DND-41 (cell line): Measurements from ENCODE around the gene BYSL.
A peak's percentile ranks its signal among the peaks of the same experiment; 100 is the strongest.

Experiments
- ATAC-seq: fragments of 200-7000 bp; cut with Tn5 transposase; 3 replicates; pipeline ENCODE4 v1.9.1; 2021; ENCODE audit warnings: low read depth; ENCODE audit not compliant: insufficient read depth
- DNase-seq: peaks from one replicate; pipeline ENCODE4 v3.0.0-alpha.2; 2020
- H2AFZ ChIP-seq: 2 replicates; pipeline ENCODE4 v1.6.0; 2012; ENCODE audit warnings: low read depth, low read length
- H3K27ac ChIP-seq: 2 replicates; pipeline ENCODE4 v1.5.1; 2012; ENCODE audit warnings: low read length, inconsistent platforms
- H3K27me3 ChIP-seq: fragments of 200-600 bp; sonication (generic); 2 replicates; pipeline ENCODE4 v1.6.0; 2012; ENCODE audit warnings: low read length, mild to moderate bottlenecking, inconsistent platforms; ENCODE audit not compliant: insufficient read depth, poor library complexity
- H3K36me3 ChIP-seq: 2 replicates; pipeline ENCODE4 v1.5.1; 2012; ENCODE audit warnings: low read length, inconsistent platforms; ENCODE audit not compliant: insufficient read depth
- H3K4me1 ChIP-seq: 2 replicates; pipeline ENCODE4 v1.5.1; 2012; ENCODE audit warnings: mild to moderate bottlenecking, low read length; ENCODE audit not compliant: insufficient read depth
- H3K4me2 ChIP-seq: 2 replicates; pipeline ENCODE4 v1.6.0; 2012; ENCODE audit warnings: mild to moderate bottlenecking, moderate library complexity, low read length, inconsistent platforms; ENCODE audit not compliant: insufficient read depth
- H3K4me3 ChIP-seq, 2 experiments: fragments of 200-600 bp in 1 of 2; shearing (Covaris generic) in 1 of 2; 2 replicates each; pipeline ENCODE4 v1.5.1; 2012 to 2016; ENCODE audit warnings: inconsistent platforms in 2 of 2, low read length in 2 of 2, mild to moderate bottlenecking in 2 of 2, low read depth in 1 of 2, moderate library complexity in 1 of 2
- H3K79me2 ChIP-seq: 2 replicates; pipeline ENCODE4 v1.6.0; 2012; ENCODE audit warnings: low read length, inconsistent platforms; ENCODE audit not compliant: insufficient read depth
- H3K9ac ChIP-seq: 2 replicates; pipeline ENCODE4 v1.6.0; 2012; ENCODE audit warnings: low read depth, mild to moderate bottlenecking, inconsistent platforms, low read length, moderate library complexity
- H3K9me3 ChIP-seq: 2 replicates; pipeline ENCODE4 v1.5.1; 2012; ENCODE audit warnings: low read length, moderate library complexity, mild to moderate bottlenecking, inconsistent platforms; ENCODE audit not compliant: insufficient read depth, severe bottlenecking
- H4K20me1 ChIP-seq: 2 replicates; pipeline ENCODE4 v1.6.0; 2012; ENCODE audit warnings: low read length; ENCODE audit not compliant: insufficient read depth
- CTCF ChIP-seq: IDR thresholded peaks from 2 replicates; pipeline ENCODE4 v1.5.1; 2012; ENCODE audit warnings: borderline replicate concordance, low read length, moderate library complexity, mild to moderate bottlenecking; ENCODE audit not compliant: poor library complexity, severe bottlenecking; ENCODE audit errors: extremely low read depth
- EZH2 ChIP-seq: IDR thresholded peaks from 3 replicates; pipeline ENCODE4 v1.6.1; 2012; ENCODE audit warnings: borderline replicate concordance, low read depth, mild to moderate bottlenecking, moderate library complexity, low read length, inconsistent platforms; ENCODE audit not compliant: severe bottlenecking

The BYSL gene

GRCh38 chr6:41938590-41939175, 17.4 kb downstream of the BYSL start:
- ATAC-seq = no peak
- H3K79me2 ChIP-seq = peaks cover 79% of the 10 kb centered on the region
- H3K4me3 ChIP-seq = peak overlapping the region; percentile 86 to 93
- no peak for DNase-seq
- H2AFZ ChIP-seq = no peak overlapping the region
- peaks cover 75% of the 10 kb centered on the region for H3K36me3 ChIP-seq
- peaks cover 26% of the 10 kb centered on the region for H4K20me1 ChIP-seq
- H3K9ac ChIP-seq = peak overlapping the region; percentile 99
- TF ChIP-seq CTCF = peak; percentile 11
- no peak for TF ChIP-seq EZH2
- H3K4me1 ChIP-seq = peaks cover 76% of the 10 kb centered on the region
- no peaks in the 10 kb centered on the region for H3K9me3 ChIP-seq
- H3K27ac ChIP-seq = peak overlapping the region; percentile 100
- H3K4me2 ChIP-seq = peak overlapping the region; percentile 82
- no peaks in the 10 kb centered on the region for H3K27me3 ChIP-seq

GRCh38 chr6:41939176-41939847, 18.0 kb downstream of the BYSL start:
- peaks cover 73% of the 10 kb centered on the region for H3K4me1 ChIP-seq
- DNase-seq = peak; percentile 85
- peak overlapping the region; percentile 100 for H3K27ac ChIP-seq
- peaks cover 79% of the 10 kb centered on the region for H3K79me2 ChIP-seq
- H3K4me3 ChIP-seq = peak overlapping the region; percentile 86 to 93
- ATAC-seq = peak; percentile 3
- peaks cover 26% of the 10 kb centered on the region for H4K20me1 ChIP-seq
- H2AFZ ChIP-seq = no peak overlapping the region
- H3K27me3 ChIP-seq = no peaks in the 10 kb centered on the region
- peaks cover 69% of the 10 kb centered on the region for H3K36me3 ChIP-seq
- peak overlapping the region; percentile 82 for H3K4me2 ChIP-seq
- no peak for TF ChIP-seq CTCF
- TF ChIP-seq EZH2 = no peak
- no peaks in the 10 kb centered on the region for H3K9me3 ChIP-seq
- peak overlapping the region; percentile 99 for H3K9ac ChIP-seq

DNA sequence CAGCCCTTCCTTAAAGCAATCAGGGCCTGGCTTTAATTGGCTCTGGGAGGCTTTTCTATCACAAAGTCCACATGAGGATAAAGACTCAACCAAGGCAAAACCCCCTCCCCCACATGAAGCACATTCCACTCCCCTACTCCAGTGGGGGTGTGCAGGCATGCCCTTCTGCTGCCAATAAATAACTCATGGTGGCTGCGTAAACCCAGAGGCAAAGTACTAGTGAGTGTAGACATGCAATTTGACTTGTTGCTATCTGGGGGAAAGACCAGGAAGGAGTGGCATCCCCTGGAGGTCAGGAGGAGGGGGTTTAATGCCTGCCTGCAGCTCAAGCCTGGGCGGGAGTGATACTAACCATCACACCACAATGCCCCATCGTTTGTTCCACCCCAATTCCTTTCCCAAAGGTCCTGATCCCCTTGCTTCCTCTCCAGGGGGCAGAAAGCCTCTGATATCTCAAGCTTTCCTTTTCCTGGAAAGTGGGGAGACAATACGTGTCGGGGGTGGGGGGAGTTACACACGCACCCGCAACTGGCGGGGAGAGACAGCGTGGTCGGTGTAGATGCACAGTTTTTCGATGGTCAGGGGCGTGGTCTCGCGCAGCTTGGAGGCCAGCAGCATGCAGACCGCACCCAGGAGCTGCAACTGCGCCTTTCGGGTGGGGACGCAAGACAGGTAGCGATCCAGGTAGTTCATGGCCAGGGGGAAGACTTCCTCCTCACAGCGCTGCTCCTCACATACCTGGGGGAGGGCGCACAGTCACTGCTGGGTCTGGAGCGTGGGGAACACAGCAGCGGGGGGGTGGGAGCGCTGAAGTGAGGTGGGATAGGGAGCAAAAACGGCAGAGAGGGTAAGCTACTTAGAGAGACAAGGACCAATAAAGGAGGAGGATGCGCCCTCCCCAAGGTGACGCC, 18.8 kb downstream of the BYSL start:
- peak overlapping the region; percentile 82 for H3K4me2 ChIP-seq
- ATAC-seq (peak; percentile 36), DNase-seq (peak; percentile 57)

More for the DNA sequence above, 18.8 kb downstream of the BYSL start:
- no peak for TF ChIP-seq CTCF
- no peak for TF ChIP-seq EZH2
- Histone ChIP-seq H3K36me3 (peaks cover 61% of the 10 kb centered on the region), H4K20me1 (peaks cover 23% of the 10 kb centered on the region), H3K9me3 (no peaks in the 10 kb centered on the region), H3K4me3 (peak overlapping the region; percentile 86 to 93), H3K79me2 (peaks cover 79% of the 10 kb centered on the region), H3K27ac (peak overlapping the region; percentile 100), H2AFZ (no peak overlapping the region), H3K4me1 (peaks cover 65% of the 10 kb centered on the region), H3K27me3 (no peaks in the 10 kb centered on the region), H3K9ac (peak overlapping the region; percentile 99)
